ENCODE results near the gene WDR31.
A peak's percentile ranks its signal among the peaks of the same experiment; 100 is the strongest.

The WDR31 gene

GRCh38 chr9:113310538-113310937, 29.5 kb downstream of the WDR31 start:
- TF ChIP-seq, protein P1, sequence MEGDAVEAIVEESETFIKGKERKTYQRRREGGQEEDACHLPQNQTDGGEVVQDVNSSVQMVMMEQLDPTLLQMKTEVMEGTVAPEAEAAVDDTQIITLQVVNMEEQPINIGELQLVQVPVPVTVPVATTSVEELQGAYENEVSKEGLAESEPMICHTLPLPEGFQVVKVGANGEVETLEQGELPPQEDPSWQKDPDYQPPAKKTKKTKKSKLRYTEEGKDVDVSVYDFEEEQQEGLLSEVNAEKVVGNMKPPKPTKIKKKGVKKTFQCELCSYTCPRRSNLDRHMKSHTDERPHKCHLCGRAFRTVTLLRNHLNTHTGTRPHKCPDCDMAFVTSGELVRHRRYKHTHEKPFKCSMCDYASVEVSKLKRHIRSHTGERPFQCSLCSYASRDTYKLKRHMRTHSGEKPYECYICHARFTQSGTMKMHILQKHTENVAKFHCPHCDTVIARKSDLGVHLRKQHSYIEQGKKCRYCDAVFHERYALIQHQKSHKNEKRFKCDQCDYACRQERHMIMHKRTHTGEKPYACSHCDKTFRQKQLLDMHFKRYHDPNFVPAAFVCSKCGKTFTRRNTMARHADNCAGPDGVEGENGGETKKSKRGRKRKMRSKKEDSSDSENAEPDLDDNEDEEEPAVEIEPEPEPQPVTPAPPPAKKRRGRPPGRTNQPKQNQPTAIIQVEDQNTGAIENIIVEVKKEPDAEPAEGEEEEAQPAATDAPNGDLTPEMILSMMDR (IDR thresholded peaks at IDR 0.05) = no peak
- TF ChIP-seq ZFX (IDR thresholded peaks at IDR 0.05; ENCODE audit: borderline replicate concordance) = no peak
- H3K27ac ChIP-seq = no peak overlapping the region

DNA sequence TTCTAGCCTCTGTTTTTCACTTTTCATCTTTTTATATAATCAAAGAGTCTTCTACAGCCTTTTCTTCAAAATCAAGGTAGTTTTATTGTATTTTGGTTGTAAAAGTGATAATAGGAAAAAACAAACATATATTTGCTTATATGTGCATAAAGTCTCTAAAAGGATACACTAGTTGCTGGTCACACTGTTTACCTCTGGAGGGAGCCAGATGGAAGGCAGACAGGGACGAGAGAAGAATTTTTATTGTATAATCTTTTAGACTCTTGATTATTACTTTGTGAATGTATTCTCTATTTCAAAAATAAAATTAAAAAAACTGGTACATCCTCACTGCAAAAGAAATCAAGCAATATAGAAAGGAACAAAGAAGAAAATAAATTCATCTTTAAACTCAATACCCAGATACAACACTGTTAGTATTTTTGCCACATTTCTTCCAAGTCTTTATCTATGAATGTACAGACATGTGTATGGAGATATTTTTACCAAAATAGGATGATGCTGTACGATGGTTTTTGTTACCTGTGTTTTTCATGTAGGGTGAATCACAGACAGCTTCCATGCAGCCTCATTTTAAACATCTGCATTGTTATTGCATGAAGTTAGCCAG, 30.8 kb downstream of the WDR31 start:
- H3K27ac ChIP-seq = no peak overlapping the region
- TF ChIP-seq, protein P1 (IDR thresholded peaks at IDR 0.05) = peak; percentile 85
- TF ChIP-seq ZFX (IDR thresholded peaks at IDR 0.05; ENCODE audit: borderline replicate concordance) = no peak

GRCh38 chr9:113307396-113307975, 32.6 kb downstream of the WDR31 start:
- H3K27ac ChIP-seq = no peak overlapping the region
- TF ChIP-seq ZFX (IDR thresholded peaks at IDR 0.05; ENCODE audit: borderline replicate concordance) = no peak
- TF ChIP-seq, protein P1 (IDR thresholded peaks at IDR 0.05) = no peak

GRCh38 chr9:113306566-113306965, 33.5 kb downstream of the WDR31 start:
- TF ChIP-seq, protein P1 (IDR thresholded peaks at IDR 0.05) = no peak
- TF ChIP-seq ZFX (IDR thresholded peaks at IDR 0.05; ENCODE audit: borderline replicate concordance) = no peak

GRCh38 chr9:113302792-113303418, 37.2 kb downstream of the WDR31 start, which contains the start of gene RNF183:
RNF183 (minus strand) TSS chr9:113303376; CDS start chr9:113298184, 5,192 bp downstream.
- TF ChIP-seq, protein P1 (IDR thresholded peaks at IDR 0.05) = no peak
- no peak for TF ChIP-seq ZFX (IDR thresholded peaks at IDR 0.05; ENCODE audit: borderline replicate concordance)
- H3K27ac ChIP-seq = no peak within 1 kb of the TSS

More at GRCh38 chr9:113306566-113306965, 33.5 kb downstream of the WDR31 start:
- no peak overlapping the region for H3K27ac ChIP-seq

- TF ChIP-seq ZFX (IDR thresholded peaks at IDR 0.05; ENCODE audit: borderline replicate concordance) = no peak
- TF ChIP-seq, protein P1 (IDR thresholded peaks at IDR 0.05) = no peak
- no peak overlapping the region for H3K27ac ChIP-seq
These were observed 38.5 kb downstream of the WDR31 start for GRCh38 chr9:113301548-113301947.

- TF ChIP-seq ZFX (IDR thresholded peaks at IDR 0.05; ENCODE audit: borderline replicate concordance) = no peak
- TF ChIP-seq, protein P1 (IDR thresholded peaks at IDR 0.05) = no peak
- no peak overlapping the region for H3K27ac ChIP-seq
These were observed 40.2 kb downstream of the WDR31 start for GRCh38 chr9:113299800-113300292.

Data from 22Rv1 (cell line).